ENCODE measurements around the gene PIGQ. TPM values are rescaled to one million over a fixed set of nuclear protein-coding genes. Genes with fewer than 3 reads are reported as not detected.

The PIGQ gene
- total and polyA plus RNA-seq, 2 of the 8 experiments (the other 6 are each of a cell fraction or from before 2014, with no cell fraction given) = 36.0 to 49.2 TPM

- no peak for TF ChIP-seq GABPA (IDR thresholded peaks at IDR 0.05; ENCODE audit: borderline replicate concordance, insufficient read depth, low read length)
- no peak for TF ChIP-seq CEBPB (IDR thresholded peaks at IDR 0.05; ENCODE audit: low read depth, low read length)
- TF ChIP-seq SUZ12 (IDR thresholded peaks at IDR 0.05; ENCODE audit: low read length) = no peak
- TF ChIP-seq CHD7 (IDR thresholded peaks at IDR 0.05; ENCODE audit: insufficient replicate concordance, low read length) = no peak
- no peak for TF ChIP-seq CHD2 (IDR thresholded peaks at IDR 0.05; ENCODE audit: low read length)
- no peak for TF ChIP-seq EZH2 (IDR thresholded peaks at IDR 0.05; ENCODE audit: low read depth, low read length, severe bottlenecking)
- no peak for TF ChIP-seq SIN3A (conservative IDR thresholded peaks at IDR 0.05 in 1 of 2, IDR thresholded peaks at IDR 0.05 in 1 of 2; ENCODE audit: low read depth in 1 of 2, low read length in 2 of 2)
- TF ChIP-seq FOSL1 (IDR thresholded peaks at IDR 0.05; ENCODE audit: insufficient read depth, low read depth, low read length) = no peak
- TF ChIP-seq YY1 (IDR thresholded peaks at IDR 0.05; ENCODE audit: low read depth, low read length) = no peak
Observed at GRCh38 chr16:609984-610383, 40.2 kb downstream of the PIGQ start (continued).

All from H1 (cell line).